GM19328 (cell line): ENCODE data around the gene GNA15.

Source experiments
- ATAC-seq: cut with Tn5 transposase; IDR thresholded peaks from one replicate; pipeline ENCODE4 v1.9.1; 2021; ENCODE audit warnings: mild to moderate bottlenecking, moderate library complexity; ENCODE audit not compliant: unreplicated experiment

Gene GNA15

DNA sequence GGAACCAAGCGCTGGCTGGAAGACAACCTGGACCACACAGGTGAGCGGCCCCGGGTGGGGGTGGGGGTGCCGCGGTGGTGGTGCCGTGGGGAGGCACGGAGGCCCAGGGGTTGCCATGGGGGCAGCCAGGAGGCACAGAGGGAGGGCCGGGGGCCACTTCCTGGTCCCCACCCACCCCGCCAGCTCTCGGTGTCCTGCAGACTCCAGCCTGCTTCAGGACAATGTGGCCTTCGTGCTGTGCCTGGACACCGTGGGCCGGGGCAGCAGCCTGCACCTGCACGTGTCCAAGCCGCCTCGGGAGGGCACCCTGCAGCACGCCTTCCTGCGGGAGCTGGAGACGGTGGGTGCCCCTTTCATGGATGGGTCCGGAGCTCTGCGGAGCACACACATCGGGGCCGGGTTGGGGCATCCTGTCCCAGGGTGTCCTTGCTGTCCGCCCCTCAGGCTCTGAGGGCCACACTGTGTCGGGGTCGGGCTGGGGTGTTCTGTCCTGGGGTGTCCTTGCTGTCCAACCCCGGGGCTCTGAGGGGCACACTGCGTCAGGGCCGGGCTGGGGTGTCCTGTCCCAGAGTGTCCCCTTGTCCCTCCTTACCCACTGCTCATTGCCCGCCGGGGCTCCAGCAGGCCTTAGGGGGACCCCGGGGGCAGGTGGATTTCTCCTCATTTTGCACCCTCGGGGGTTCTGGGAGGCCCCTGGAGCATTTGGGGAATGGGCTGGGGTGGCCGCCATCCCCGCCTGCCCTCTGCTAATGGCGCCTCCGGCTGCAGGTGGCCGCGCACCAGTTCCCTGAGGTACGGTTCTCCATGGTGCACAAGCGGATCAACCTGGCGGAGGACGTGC lies 68.2 kb downstream of the GNA15 start:
- no peak for ATAC-seq

DNA sequence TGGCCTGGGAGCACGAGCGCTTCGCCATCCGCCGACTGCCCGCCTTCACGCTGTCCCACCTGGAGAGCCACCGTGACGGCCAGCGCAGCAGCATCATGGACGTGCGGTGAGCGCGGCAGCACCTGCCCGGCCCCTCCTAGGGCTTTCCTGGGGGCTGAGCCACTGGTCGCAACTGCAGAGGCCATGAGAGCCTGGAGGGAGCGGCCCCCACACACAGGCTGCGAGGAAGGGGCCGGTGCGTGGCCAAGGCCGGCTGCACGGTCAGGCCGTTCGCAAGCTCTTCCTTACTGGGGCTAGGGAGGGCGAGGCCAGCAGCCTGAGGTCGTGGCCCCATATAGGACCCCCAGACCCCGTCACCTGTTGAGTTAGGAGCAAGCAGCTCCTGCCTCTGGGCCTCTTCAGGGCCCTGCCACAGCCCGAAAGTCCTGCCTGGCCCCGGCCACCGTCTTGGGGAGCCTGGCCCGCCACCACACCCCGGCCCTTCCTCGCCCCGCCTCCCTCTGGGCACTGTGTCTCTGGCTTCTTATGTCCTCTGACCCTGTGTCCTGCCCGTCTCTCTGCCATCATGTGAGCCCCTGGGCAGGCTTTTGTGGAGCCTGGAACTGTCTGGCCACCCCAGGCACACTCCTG lies 68.9 kb downstream of the GNA15 start:
- no peak for ATAC-seq

DNA sequence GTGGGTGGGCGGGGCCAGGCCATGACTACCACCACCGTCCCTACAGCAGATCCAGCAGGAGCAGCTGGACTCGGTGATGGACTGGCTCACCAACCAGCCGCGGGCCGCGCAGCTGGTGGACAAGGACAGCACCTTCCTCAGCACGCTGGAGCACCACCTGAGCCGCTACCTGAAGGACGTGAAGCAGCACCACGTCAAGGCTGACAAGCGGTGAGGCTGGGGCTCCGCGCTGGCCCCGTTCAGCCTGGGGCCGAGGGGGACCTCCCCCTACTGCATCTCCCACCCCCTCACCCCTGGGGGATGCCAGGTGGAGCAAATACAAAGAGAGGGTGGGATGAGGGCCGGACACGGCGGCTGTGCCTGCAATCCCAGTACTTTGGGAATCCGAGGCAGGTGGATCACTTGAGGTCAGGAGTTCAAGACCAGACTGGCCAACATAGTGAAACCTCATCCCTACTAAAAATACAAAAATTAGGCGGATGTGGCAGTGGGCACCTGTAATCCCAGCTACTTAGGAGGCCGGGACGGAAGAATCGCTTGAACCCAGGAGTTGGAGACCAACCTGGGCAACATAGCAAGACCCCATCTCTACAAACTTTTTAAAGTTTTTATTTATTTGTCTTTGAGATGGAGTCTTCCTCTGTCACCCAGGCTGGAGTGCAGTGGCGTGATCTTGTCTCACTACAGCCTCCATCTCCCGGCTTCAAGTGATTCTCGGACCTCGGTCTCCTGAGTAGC lies 70.6 kb downstream of the GNA15 start:
- no peak for ATAC-seq

DNA sequence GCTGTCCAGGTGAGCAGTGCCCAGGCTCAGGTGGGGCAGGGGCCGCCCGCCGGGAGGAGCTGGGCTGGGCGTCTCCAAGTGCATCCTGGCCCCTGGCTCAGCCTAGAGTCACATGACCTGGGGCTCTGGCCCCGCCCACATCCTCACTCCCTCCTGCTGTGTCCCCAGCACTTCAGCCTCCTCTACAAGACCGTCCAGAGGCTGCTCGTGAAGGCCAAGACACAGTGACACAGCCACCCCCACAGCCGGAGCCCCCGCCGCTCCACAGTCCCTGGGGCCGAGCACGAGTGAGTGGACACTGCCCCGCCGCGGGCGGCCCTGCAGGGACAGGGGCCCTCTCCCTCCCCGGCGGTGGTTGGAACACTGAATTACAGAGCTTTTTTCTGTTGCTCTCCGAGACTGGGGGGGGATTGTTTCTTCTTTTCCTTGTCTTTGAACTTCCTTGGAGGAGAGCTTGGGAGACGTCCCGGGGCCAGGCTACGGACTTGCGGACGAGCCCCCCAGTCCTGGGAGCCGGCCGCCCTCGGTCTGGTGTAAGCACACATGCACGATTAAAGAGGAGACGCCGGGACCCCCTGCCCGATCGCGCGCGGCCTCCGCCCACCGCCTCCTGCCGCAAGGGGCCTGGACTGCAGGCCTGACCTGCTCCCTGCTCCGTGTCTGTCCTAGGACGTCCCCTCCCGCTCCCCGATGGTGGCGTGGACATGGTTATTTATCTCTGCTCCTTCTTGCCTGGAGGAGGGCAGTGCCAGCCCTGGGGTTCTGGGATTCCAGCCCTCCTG lies 71.8 kb downstream of the GNA15 start:
- ATAC-seq, result no peak

DNA sequence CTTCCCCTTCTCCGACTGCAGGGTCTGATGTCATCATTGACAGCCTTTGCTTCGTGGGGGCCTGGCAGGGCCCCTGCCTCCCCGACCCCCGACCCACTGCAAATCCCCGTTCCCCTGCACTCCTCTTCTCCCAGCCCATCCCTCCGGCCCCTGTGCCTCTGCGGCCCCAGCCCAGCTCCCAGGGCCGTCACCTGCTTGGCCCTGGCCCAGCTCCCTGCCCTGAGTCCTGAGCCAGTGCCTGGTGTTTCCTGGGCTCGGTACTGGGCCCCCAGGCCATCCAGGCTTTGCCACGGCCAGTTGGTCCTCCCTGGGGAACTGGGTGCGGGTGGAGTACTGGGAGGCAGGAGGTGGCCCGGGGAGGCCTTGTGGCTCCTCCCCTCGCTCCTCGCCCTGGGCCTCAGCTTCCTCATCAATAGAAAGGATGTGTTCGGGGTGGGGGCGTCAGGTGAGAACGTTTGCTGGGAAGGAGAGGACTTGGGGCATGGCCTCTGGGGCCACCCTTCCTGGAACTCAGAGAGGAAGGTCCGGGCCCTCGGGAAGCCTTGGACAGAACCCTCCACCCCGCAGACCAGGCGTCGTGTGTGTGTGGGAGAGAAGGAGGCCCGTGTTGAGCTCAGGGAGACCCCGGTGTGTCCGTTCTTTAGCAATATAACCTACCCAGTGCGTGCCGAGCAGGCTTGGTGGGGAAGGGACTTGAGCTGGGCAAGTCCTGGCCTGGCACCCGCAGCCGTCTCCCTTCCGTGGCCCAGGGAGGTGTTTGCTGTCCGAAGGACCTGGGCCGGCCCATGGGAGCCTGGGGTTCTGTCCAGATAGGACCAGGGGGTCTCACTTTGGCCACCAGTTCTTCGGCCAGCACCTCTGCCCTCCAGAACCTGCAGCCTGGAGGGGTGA lies 72.7 kb downstream of the GNA15 start:
- ATAC-seq, result no peak

DNA sequence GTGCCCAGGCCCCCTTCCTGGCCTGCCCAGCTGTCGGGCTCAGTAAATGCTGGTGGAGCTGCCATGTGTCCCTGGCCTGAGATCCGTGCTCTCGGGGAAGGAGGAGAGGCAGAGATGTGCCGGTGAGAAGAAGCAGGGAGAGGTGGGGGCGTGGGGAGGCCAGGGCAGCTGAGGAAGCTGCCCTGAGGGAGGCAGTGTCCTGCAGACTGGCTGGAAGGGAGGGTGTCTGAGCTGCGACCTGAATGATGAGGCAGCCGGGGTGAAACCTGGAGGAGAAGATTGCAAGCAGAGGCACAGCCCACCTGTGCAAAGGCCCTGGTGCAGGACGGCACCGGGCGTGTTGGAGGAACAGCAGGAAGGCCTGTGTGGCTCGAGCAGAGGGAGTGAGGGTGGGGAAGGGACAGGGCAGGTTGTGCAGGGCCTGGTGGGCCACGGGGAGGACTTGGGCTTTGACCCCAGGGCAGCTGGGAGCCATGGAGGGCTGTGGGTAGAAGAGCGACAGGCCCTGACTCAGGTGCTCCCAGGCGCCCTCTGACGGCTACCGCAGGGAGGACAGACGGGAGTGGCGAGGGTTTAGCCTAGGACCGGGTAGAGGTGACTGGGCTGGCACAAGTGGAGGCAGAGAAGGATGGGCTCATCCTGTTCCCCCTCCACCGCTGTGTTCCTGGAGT lies 74.6 kb downstream of the GNA15 start:
- ATAC-seq, result no peak

DNA sequence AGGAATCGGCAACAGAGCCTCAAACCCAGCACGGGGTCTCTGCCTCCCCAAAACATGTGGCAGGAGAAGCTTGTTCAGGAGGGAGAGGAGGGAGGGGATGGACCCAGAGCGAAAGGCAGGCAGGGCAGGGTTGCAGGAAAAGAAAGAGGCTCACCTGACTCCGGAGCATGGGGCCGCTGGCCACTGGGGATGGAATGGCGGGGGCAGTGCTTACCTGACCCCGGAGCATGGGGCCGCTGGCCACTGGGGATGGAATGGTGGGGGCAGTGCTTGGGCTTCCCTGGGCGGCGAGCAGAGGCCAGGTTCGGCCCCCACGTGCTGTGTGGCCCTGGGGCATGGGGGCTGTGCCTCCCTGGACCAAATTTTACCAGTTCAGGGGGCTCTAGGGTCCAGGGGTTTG lies 75.4 kb downstream of the GNA15 start:
- no peak for ATAC-seq

DNA sequence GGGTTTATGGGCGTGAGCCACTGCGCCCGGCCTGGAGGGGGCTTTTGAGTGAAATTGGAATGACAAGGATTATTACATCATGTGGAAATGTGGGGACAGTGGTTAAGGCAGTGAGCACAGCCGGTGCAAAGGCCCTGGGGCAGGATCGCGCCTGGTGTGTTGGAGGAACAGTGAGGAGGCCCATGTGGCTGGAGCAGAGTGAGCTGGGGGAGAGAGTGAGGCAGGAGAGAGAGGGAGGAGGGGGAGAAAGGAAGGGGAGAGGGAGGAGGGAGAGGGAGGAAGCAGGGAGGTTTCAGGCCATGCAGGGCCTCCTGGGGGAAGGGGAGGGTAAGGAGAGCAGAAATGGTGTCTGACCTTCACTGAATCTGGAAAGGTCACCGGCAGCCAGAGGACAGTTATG lies 77.3 kb downstream of the GNA15 start:
- ATAC-seq, result no peak
